Astrocyte of the spinal cord (primary cell): Measurements from ENCODE around the gene ITIH3.

Source experiments
- DNase-seq: peaks from one replicate; pipeline ENCODE4 v3.0.0; 2011; ENCODE audit warnings: low read depth, low spot score
- H3K4me3 ChIP-seq: 2 replicates; pipeline ENCODE4 v1.5.1; 2011; ENCODE audit warnings: low read depth, mild to moderate bottlenecking, low read length, moderate library complexity
- CTCF ChIP-seq: IDR thresholded peaks from 2 replicates; pipeline ENCODE4 v1.5.1; 2012; ENCODE audit warnings: low read depth, mild to moderate bottlenecking, low read length, inconsistent platforms
- in situ Hi-C: cut with HindIII; loops from 2 replicates; pipeline ENCODE4 v1.10.0; 2017; ENCODE audit warnings: low sequenced_read_pairs

ITIH3 gene

GRCh38 chr3:52824037-52824436 is 29.4 kb downstream of the ITIH3 start:
- H3K4me3 ChIP-seq, result no peak overlapping the region
- no peak for DNase-seq
- no peak for TF ChIP-seq CTCF
- in situ Hi-C loops, result no loop called here

- peak; percentile 28 for DNase-seq
- no peak overlapping the region for H3K4me3 ChIP-seq
- in situ Hi-C loops, result no loop called here
- no peak for TF ChIP-seq CTCF
Measured at GRCh38 chr3:52827441-52827840, 32.8 kb downstream of the ITIH3 start.

GRCh38 chr3:52827866-52828376 is 33.3 kb downstream of the ITIH3 start:
- H3K4me3 ChIP-seq, result no peak overlapping the region
- no peak for DNase-seq
- TF ChIP-seq CTCF, result no peak

GRCh38 chr3:52829482-52829881 is 34.9 kb downstream of the ITIH3 start:
- DNase-seq, result no peak
- in situ Hi-C loops, result no loop called here
- no peak overlapping the region for H3K4me3 ChIP-seq
- TF ChIP-seq CTCF, result no peak

More at GRCh38 chr3:52827866-52828376, 33.3 kb downstream of the ITIH3 start:
- in situ Hi-C loops, result no loop called here

- in situ Hi-C loops, result no loop called here
- DNase-seq, result no peak
- no peak for TF ChIP-seq CTCF
- no peak overlapping the region for H3K4me3 ChIP-seq
Measured at GRCh38 chr3:52829906-52830463, 35.4 kb downstream of the ITIH3 start.

GRCh38 chr3:52830535-52831258 is 36.1 kb downstream of the ITIH3 start, which contains the start of gene ITIH4:
ITIH4 (minus strand) TSS chr3:52830672; CDS start chr3:52830642, 30 bp downstream.
- no peak for DNase-seq
- in situ Hi-C loops, result no loop called here
- no peak within 1 kb of the TSS for H3K4me3 ChIP-seq
- no peak for TF ChIP-seq CTCF
